Progenitor cell of endocrine pancreas (in vitro differentiated cells): Measurements from ENCODE around the gene TFIP11. TPM values are rescaled to one million over a fixed set of nuclear protein-coding genes. Genes with fewer than 3 reads are reported as not detected.
A peak's percentile ranks its signal among the peaks of the same experiment; 100 is the strongest.

Experiments
- DNase-seq: peaks from one replicate; pipeline ENCODE4 v3.0.0; 2021; ENCODE audit warnings: low spot score; ENCODE audit not compliant: unreplicated experiment
- H3K27ac Mint-ChIP-seq: 2 replicates; pipeline ENCODE4 v1.8.0; 2021; ENCODE audit warnings: mild to moderate bottlenecking, moderate library complexity, mixed read lengths
- H3K27me3 Mint-ChIP-seq: 2 replicates; pipeline ENCODE4 v1.8.0; 2021; ENCODE audit warnings: mixed read lengths
- H3K36me3 Mint-ChIP-seq: 2 replicates; pipeline ENCODE4 v1.8.0; 2022; ENCODE audit warnings: mixed read lengths; ENCODE audit not compliant: insufficient read depth
- H3K4me1 Mint-ChIP-seq: 2 replicates; pipeline ENCODE4 v1.8.0; 2021; ENCODE audit warnings: low read depth, mixed read lengths
- H3K4me3 Mint-ChIP-seq: 2 replicates; pipeline ENCODE4 v1.8.0; 2021; ENCODE audit warnings: low read depth, mild to moderate bottlenecking, moderate library complexity, mixed read lengths
- H3K9me3 Mint-ChIP-seq: 2 replicates; pipeline ENCODE4 v1.8.0; 2021; ENCODE audit warnings: low read depth, mixed read lengths
- CTCF ChIP-seq: fragments of 200-600 bp; sonication (generic); IDR thresholded peaks from one replicate; pipeline ENCODE4 v1.5.0; 2021; ENCODE audit warnings: antibody characterized with exemption, mild to moderate bottlenecking; ENCODE audit not compliant: unreplicated experiment
- total RNA-seq: library from RNA; stranded (reverse); gene quantifications from 2 replicates; pipeline ENCODE4 v1.2.1, GENCODE V29; 2021

Gene TFIP11
- total RNA-seq, 1 donor from 2014 or later: 36.4 TPM

DNA sequence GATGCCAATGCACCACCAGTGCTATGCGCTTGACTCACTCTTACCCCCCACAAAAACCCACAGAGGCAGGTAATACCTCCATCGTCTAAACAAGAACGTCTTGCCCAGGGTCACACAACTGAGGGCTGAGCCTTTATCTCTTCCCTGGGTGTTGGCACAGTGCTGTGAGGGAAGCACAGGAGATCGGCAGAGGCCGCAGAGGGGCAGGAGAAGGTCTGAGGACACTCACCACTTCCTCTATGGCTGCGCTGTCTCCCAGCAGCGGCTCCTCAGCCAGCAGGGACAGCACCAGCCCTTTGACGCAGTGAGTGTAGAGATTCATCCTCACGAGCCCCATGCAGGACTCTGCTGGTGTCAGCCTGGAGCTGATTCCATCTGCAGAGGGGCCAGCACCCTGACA lies 48.6 kb downstream of the TFIP11 start:
- no peaks in the 10 kb centered on the region for H3K4me1 Mint-ChIP-seq
- peaks cover 8% of the 10 kb centered on the region for H3K36me3 Mint-ChIP-seq
- no peaks in the 10 kb centered on the region for H3K9me3 Mint-ChIP-seq
- no peak overlapping the region for H3K27ac Mint-ChIP-seq
- TF ChIP-seq CTCF: no peak
- no peak overlapping the region for H3K4me3 Mint-ChIP-seq
- no peak for DNase-seq
- H3K27me3 Mint-ChIP-seq: no peaks in the 10 kb centered on the region

DNA sequence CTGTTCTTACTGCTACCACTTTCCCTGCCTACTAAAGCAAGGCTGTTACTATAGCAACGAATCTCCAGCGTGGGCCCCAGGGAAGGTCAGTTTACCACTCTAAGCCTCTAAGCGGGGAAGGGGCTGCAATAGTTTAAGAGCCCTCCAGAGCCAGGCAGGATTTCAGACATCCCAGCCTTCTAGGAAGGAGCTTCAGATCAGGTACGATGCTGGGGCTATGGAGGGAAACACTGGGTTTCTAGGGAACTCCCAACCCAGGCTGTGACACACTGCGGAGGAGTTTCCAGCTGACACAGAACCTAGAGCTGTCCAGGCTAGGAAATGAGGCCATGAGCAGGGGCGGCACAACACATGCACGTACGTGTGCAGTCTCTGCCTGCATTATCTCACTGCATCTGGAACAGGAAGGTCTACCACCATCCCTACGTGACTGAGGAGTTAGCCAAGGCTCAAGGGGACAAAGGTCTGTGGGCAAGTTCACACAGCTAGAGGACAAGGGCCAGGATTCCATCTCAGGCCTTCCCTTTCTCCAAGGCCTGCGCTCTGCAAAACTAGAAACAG lies 49.1 kb downstream of the TFIP11 start:
- H3K4me3 Mint-ChIP-seq: no peak overlapping the region
- H3K4me1 Mint-ChIP-seq: no peaks in the 10 kb centered on the region
- no peak for DNase-seq
- H3K9me3 Mint-ChIP-seq: no peaks in the 10 kb centered on the region
- H3K36me3 Mint-ChIP-seq: peaks cover 6% of the 10 kb centered on the region
- TF ChIP-seq CTCF: no peak
- no peaks in the 10 kb centered on the region for H3K27me3 Mint-ChIP-seq
- no peak overlapping the region for H3K27ac Mint-ChIP-seq

- Mint-ChIP-seq H3K36me3 (peaks cover 4% of the 10 kb centered on the region), H3K4me3 (no peak overlapping the region), H3K27ac (no peak overlapping the region), H3K4me1 (no peaks in the 10 kb centered on the region), H3K27me3 (no peaks in the 10 kb centered on the region), H3K9me3 (no peaks in the 10 kb centered on the region)
- TF ChIP-seq CTCF: no peak
- no peak for DNase-seq
Measured at GRCh38 chr22:26462641-26463040, 49.6 kb downstream of the TFIP11 start.

GRCh38 chr22:26462051-26462450 lies 50.2 kb downstream of the TFIP11 start:
- no peaks in the 10 kb centered on the region for H3K27me3 Mint-ChIP-seq
- H3K36me3 Mint-ChIP-seq: peaks cover 4% of the 10 kb centered on the region
- no peak overlapping the region for H3K27ac Mint-ChIP-seq

DNA sequence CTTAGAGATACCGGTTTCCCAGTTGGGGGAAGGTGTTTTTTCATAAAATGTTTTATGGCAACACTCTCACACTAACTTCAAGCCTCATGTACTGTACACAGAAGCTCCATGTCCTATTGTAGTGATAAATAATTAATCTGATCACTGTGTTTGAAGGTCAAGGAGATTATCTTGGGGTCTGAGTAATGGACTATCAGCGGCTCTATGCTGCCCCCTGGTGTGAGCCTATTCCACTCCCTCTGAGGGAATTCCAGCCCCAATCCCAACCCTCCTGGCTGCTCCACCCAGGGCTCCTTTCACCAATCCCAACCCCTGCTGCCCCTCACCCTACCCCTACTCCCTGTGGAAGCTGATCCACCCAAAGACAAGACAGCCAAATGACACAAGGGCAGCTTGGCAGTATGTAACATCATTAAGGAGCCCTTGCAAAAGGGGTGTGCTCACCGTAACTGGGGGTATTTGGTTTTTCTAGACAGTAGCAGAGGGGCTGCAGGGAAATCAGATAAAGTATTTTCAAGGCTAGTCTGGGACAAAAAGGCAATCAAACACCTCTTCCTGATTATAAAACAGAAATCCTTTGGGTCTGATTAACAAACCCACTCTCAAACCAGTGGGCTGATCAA lies 51.0 kb downstream of the TFIP11 start:
- Mint-ChIP-seq H3K36me3 (peaks cover 4% of the 10 kb centered on the region), H3K4me3 (no peak overlapping the region), H3K9me3 (no peaks in the 10 kb centered on the region), H3K4me1 (no peaks in the 10 kb centered on the region), H3K27me3 (no peaks in the 10 kb centered on the region), H3K27ac (no peak overlapping the region)
- peak; percentile 91 for TF ChIP-seq CTCF
- peak; percentile 62 for DNase-seq

More at GRCh38 chr22:26462051-26462450, 50.2 kb downstream of the TFIP11 start:
- no peaks in the 10 kb centered on the region for H3K9me3 Mint-ChIP-seq
- no peak for TF ChIP-seq CTCF
- no peak overlapping the region for H3K4me3 Mint-ChIP-seq
- no peak for DNase-seq
- no peaks in the 10 kb centered on the region for H3K4me1 Mint-ChIP-seq
